AG20443 (cell line): ENCODE data around the gene IFT88.

Source experiments
- DNase-seq: peaks from one replicate; pipeline ENCODE4 v3.0.0; 2012; ENCODE audit warnings: low spot score, mixed read lengths

IFT88 gene

GRCh38 chr13:20686863-20687579, 120.1 kb downstream of the IFT88 start:
- DNase-seq: no peak

GRCh38 chr13:20689291-20689690, 122.3 kb downstream of the IFT88 start:
- no peak for DNase-seq

- DNase-seq: no peak
Measured at GRCh38 chr13:20691616-20692015, 124.7 kb downstream of the IFT88 start.

- DNase-seq: no peak
Measured at GRCh38 chr13:20696073-20696472, 129.1 kb downstream of the IFT88 start.

- no peak for DNase-seq
Measured at GRCh38 chr13:20699715-20700114, 132.8 kb downstream of the IFT88 start.

- no peak for DNase-seq
Measured at GRCh38 chr13:20700288-20700687, 133.3 kb downstream of the IFT88 start.

GRCh38 chr13:20701461-20701860, 134.5 kb downstream of the IFT88 start:
- no peak for DNase-seq

- DNase-seq: no peak
Measured at GRCh38 chr13:20702530-20702914, 135.6 kb downstream of the IFT88 start.

- DNase-seq: peak; percentile 60
Measured at GRCh38 chr13:20702915-20703779, 136.2 kb downstream of the IFT88 start, which contains the start of gene IL17D. IL17D (plus strand) TSS chr13:20703699; CDS start chr13:20704002, 303 bp downstream.

GRCh38 chr13:20703780-20704458, 137.0 kb downstream of the IFT88 start:
- peak; percentile 96 for DNase-seq

GRCh38 chr13:20704459-20705069, 137.6 kb downstream of the IFT88 start:
- no peak for DNase-seq

GRCh38 chr13:20706661-20707060, 139.7 kb downstream of the IFT88 start:
- DNase-seq: no peak

GRCh38 chr13:20708216-20708615, 141.3 kb downstream of the IFT88 start:
- DNase-seq: no peak

GRCh38 chr13:20709369-20709768, 142.4 kb downstream of the IFT88 start:
- no peak for DNase-seq

- DNase-seq: no peak
Measured at GRCh38 chr13:20709782-20710181, 142.8 kb downstream of the IFT88 start.

- no peak for DNase-seq
Measured at GRCh38 chr13:20711301-20712044, 144.5 kb downstream of the IFT88 start.

- no peak for DNase-seq
Measured at GRCh38 chr13:20713014-20713376, 146.0 kb downstream of the IFT88 start.

GRCh38 chr13:20713751-20714150, 146.8 kb downstream of the IFT88 start:
- peak; percentile 85 for DNase-seq

- DNase-seq: peak; percentile 47
Measured at GRCh38 chr13:20714161-20714560, 147.2 kb downstream of the IFT88 start.

GRCh38 chr13:20714563-20715329, 147.8 kb downstream of the IFT88 start:
- DNase-seq: peak; percentile 88

GRCh38 chr13:20715330-20715712, 148.4 kb downstream of the IFT88 start:
- no peak for DNase-seq
